Measurements from ENCODE around the gene WNK2. TPM values are rescaled to one million over a fixed set of nuclear protein-coding genes. Genes with fewer than 3 reads are reported as not detected.
"Not testable (repeated sequence)": the region's sequence is repeated elsewhere in the genome, so short reads cannot be mapped to it uniquely, and the experiment has no call there.

WNK2 gene
- total RNA-seq = 4.8 TPM
- 9.3 TPM for polyA plus RNA-seq

GRCh38 chr9:93183663-93184431 is at the start of gene WNK2:
WNK2 (plus strand) TSS chr9:93184139; CDS start chr9:93184930, 791 bp downstream.
- no peaks in the 10 kb centered on the region for H3K4me1 ChIP-seq (ENCODE audit: insufficient read depth)
- under 1% methylated on average over 82 of the region's 82 CpGs for WGBS
- no peak within 1 kb of the TSS for H3K27ac ChIP-seq (ENCODE audit: low read depth)
- no peak for DNase-seq (ENCODE audit: extremely low spot score)
- H3K4me3 ChIP-seq (ENCODE audit: low read depth, low read length) = peak within 1 kb of the TSS; percentile 55
- no peaks in the 10 kb centered on the region for H3K36me3 ChIP-seq (ENCODE audit: insufficient read depth)

DNA sequence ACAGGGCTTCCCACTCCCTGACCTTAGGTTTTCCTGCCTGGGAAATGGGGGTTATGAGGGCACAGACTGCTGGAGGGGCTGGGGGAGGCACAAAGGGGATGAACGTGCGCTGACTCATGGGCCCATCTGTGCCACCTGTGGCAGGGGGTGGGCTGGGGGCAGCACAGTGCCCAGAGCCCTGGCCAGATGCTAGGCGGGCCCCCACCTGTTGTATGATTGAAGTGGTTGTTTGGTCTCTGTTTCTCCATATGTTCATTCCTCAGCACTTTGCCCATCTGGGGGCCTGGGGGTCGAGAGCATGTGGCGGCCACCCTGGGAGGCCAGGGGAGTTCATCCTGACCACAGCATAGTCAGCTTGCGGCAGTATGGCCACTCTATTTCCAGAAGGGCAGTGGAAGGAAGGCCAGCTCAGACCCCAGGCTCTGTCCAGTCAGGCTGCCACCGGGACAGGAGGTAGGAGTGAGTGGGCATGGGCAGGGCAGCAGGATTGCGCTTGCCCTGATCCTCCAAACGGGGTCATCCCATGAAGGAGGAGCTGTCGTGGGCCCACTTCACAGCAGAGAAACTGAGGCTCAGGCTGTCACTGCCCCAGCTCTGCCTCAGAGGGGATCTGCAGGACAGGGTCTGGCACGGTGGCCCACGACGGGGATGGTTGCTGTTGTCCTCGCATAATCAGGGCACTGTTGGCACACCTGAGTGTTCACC is 49.0 kb upstream of the WNK2 start:
- DNase-seq (ENCODE audit: extremely low spot score) = no peak
- H3K4me3 ChIP-seq (ENCODE audit: low read depth, low read length) = peak overlapping the region; percentile 83
- no peaks in the 10 kb centered on the region for H3K36me3 ChIP-seq (ENCODE audit: insufficient read depth)
- H3K4me1 ChIP-seq (ENCODE audit: insufficient read depth) = no peaks in the 10 kb centered on the region
- WGBS = 84% methylated on average over 14 of the region's 14 CpGs
- peak overlapping the region; percentile 97 for H3K27ac ChIP-seq (ENCODE audit: low read depth)

DNA sequence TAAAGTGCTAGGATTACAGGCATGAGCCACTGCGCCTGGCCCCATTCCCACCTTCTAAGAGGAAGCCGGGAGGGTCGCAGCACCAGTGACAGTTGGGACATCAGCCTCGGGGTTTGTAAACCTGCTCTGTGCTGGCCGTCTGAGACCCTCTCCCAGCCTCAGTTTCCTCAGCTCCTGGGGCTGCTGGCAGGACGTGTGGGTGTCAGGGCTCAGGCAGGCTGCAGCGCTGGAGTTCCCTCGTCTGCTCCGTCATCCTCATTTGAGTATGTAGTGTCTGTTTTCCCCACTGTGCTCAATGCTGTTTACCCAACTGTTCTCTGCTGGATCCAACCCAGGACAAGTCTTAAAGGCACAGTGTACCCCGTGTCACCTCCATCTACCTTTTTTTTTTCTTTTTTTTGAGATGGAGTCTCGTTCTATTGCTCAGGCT is 47.9 kb upstream of the WNK2 start:
- H3K4me3 ChIP-seq (ENCODE audit: low read depth, low read length) = peak overlapping the region; percentile 4
- DNase-seq (ENCODE audit: extremely low spot score) = no peak
- H3K27ac ChIP-seq (ENCODE audit: low read depth) = no peak overlapping the region
- H3K36me3 ChIP-seq (ENCODE audit: insufficient read depth) = no peaks in the 10 kb centered on the region
- no peaks in the 10 kb centered on the region for H3K4me1 ChIP-seq (ENCODE audit: insufficient read depth)
- 41% methylated on average over 11 of the region's 11 CpGs for WGBS

DNA sequence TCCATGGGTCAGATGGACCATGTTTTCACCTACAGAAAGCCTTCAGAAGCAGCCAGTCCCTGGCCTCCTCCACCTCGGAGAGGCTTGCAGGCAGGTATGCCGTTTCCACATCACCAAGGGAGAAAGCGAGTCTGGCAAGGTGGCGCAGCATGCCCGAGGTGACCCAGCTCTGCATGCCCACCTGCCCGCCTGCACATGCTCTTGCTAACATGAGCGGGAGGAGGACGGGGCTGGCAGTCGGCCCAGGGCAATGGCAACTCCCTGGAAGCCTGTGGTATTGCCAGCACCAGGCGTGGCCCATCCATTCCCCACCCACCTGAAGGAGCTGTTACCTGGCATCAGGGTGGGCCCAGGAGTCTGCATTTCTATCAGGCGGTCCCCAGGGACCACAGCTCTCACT is 46.6 kb upstream of the WNK2 start:
- no peak for DNase-seq (ENCODE audit: extremely low spot score)
- 92% methylated on average over 11 of the region's 11 CpGs for WGBS
- no peak overlapping the region for H3K27ac ChIP-seq (ENCODE audit: low read depth)
- peaks cover 2% of the 10 kb centered on the region for H3K4me1 ChIP-seq (ENCODE audit: insufficient read depth)
- no peak overlapping the region for H3K4me3 ChIP-seq (ENCODE audit: low read depth, low read length)
- no peaks in the 10 kb centered on the region for H3K36me3 ChIP-seq (ENCODE audit: insufficient read depth)

DNA sequence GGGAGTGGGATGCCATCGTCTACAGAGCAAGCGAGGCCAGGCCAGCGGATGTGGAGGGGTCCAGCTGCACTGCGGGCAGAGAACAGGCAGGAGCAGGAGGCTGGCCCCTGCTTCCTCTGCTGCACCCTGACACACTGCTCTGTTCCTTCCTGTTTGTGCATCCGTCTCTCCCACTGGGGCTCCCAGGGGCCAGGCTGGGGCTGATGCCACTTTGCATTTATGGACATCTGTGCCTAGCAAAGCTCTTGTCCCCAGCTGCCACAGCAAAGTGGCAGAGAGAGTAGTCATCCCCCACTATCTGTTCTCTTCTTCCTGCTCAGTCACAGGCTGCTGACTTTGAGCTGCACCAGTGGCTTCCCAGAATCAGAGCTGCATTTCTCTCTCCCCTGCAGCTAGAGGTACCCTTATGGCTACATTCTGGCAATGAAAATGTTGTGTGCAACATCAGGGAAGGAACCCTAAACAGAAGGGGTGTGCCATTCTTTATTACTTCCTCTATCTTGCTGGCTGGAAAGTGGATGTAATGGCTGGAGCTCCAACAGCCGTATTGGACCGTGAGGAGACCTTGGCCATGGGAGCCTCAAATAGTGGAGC is 45.7 kb upstream of the WNK2 start:
- DNase-seq (ENCODE audit: extremely low spot score) = no peak
- WGBS = 79% methylated on average over 7 of the region's 7 CpGs
- no peaks in the 10 kb centered on the region for H3K36me3 ChIP-seq (ENCODE audit: insufficient read depth)
- no peak overlapping the region for H3K27ac ChIP-seq (ENCODE audit: low read depth)
- H3K4me1 ChIP-seq (ENCODE audit: insufficient read depth) = peaks cover 2% of the 10 kb centered on the region
- no peak overlapping the region for H3K4me3 ChIP-seq (ENCODE audit: low read depth, low read length)

GRCh38 chr9:93139365-93140182 is 44.4 kb upstream of the WNK2 start:
- DNase-seq (ENCODE audit: extremely low spot score) = no peak
- Histone ChIP-seq H3K36me3 (ENCODE audit: insufficient read depth) (no peaks in the 10 kb centered on the region), H3K4me3 (ENCODE audit: low read depth, low read length) (no peak overlapping the region), H3K4me1 (ENCODE audit: insufficient read depth) (peaks cover 2% of the 10 kb centered on the region), H3K27ac (ENCODE audit: low read depth) (no peak overlapping the region)
- 89% methylated on average over 16 of the region's 16 CpGs for WGBS

DNA sequence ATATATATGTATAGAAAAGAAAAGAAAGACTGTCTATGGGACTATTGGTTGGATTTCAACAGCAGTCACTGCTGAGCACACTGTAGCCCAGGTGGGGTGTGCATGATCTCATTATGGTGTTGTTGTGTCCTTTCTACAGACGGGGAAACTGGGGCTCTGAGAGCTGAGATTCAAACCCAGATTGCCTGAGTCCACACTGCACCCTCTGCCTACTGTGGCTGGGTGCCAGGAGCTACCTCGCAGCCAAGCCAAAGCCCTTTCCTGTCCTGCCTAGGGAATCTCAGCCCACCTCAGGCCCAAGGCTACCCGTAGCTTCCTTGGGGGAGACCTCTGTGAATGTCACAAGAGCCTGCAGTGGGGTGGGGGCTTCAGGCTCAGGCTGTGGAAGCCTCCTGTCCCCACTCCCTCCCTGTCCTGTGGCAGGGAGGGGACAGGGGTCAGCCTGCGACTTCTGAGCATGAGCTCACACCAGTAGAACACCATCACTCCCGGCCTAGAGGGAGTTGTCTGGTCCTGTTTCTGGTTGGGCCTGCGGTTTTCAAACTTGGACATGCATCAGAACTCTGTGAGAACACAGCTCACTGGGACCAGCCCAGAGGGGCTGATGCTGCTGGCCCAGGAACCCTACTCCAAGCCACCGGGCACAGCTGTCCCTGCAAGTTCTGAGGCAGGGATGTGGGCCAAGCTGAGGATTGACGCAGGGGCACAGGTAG is 42.0 kb upstream of the WNK2 start:
- H3K27ac ChIP-seq (ENCODE audit: low read depth) = peak overlapping the region; percentile 75
- no peak overlapping the region for H3K4me3 ChIP-seq (ENCODE audit: low read depth, low read length)
- H3K4me1 ChIP-seq (ENCODE audit: insufficient read depth) = peaks cover 2% of the 10 kb centered on the region
- DNase-seq (ENCODE audit: extremely low spot score) = no peak
- H3K36me3 ChIP-seq (ENCODE audit: insufficient read depth) = no peaks in the 10 kb centered on the region
- 74% methylated on average over 8 of the region's 8 CpGs for WGBS

DNA sequence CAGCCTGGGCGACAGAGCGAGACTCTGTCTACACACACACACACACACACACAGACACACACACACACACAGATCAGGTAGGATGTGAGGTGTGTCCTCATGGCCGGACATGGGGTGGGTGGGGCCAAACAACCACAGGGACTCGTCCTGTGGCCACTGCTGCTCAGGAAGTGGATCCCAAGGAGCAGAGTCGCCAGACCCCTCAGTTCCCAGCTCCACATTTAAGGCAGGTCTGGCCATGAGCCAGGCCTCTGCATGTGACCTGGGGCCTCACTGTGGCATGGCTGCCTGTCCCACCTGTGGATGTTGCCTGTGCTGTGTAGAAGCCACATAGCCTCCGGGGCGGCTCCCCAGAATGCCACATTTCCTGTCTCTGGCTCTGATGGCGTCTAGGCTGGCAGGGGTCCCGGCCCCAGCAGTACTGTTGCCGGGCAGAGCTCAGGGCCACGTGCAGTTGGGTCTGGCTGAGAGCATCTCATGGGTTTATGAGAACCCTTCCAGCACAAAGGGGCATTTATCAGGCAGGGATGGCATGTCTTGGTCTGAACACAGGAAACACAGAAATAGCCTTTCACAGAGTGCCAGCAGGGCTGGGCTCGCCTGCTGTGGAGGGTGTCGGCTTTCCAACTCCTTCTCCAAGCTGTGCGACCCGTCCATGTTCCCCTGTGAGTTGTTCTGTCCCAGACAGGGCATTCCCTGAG is 40.0 kb upstream of the WNK2 start:
- no peak overlapping the region for H3K27ac ChIP-seq (ENCODE audit: low read depth)
- no peak for DNase-seq (ENCODE audit: extremely low spot score)
- H3K4me1 ChIP-seq (ENCODE audit: insufficient read depth) = peaks cover 2% of the 10 kb centered on the region
- no peaks in the 10 kb centered on the region for H3K36me3 ChIP-seq (ENCODE audit: insufficient read depth)
- WGBS = 52% methylated on average over 15 of the region's 15 CpGs
- no peak overlapping the region for H3K4me3 ChIP-seq (ENCODE audit: low read depth, low read length)

GRCh38 chr9:93146696-93147095 is 37.2 kb upstream of the WNK2 start:
- H3K36me3 ChIP-seq (ENCODE audit: insufficient read depth) = not testable (repeated sequence)
- WGBS = 85% methylated on average over 6 of the region's 6 CpGs

GRCh38 chr9:93147632-93148031 is 36.3 kb upstream of the WNK2 start:
- DNase-seq (ENCODE audit: extremely low spot score) = no peak
- Histone ChIP-seq H3K27ac (ENCODE audit: low read depth) (no peak overlapping the region), H3K4me3 (ENCODE audit: low read depth, low read length) (no peak overlapping the region), H3K4me1 (ENCODE audit: insufficient read depth) (no peaks in the 10 kb centered on the region), H3K36me3 (ENCODE audit: insufficient read depth) (no peaks in the 10 kb centered on the region)
- WGBS = 69% methylated on average over 2 of the region's 2 CpGs

More at GRCh38 chr9:93146696-93147095, 37.2 kb upstream of the WNK2 start:
- not testable (repeated sequence) for H3K27ac ChIP-seq (ENCODE audit: low read depth); H3K4me1 ChIP-seq (ENCODE audit: insufficient read depth); H3K4me3 ChIP-seq (ENCODE audit: low read depth, low read length); DNase-seq (ENCODE audit: extremely low spot score)

- 89% methylated on average over 2 of the region's 2 CpGs for WGBS
- Histone ChIP-seq H3K36me3 (ENCODE audit: insufficient read depth) (no peaks in the 10 kb centered on the region), H3K27ac (ENCODE audit: low read depth) (no peak overlapping the region)
Observed at GRCh38 chr9:93148721-93149120, 35.2 kb upstream of the WNK2 start.

DNA sequence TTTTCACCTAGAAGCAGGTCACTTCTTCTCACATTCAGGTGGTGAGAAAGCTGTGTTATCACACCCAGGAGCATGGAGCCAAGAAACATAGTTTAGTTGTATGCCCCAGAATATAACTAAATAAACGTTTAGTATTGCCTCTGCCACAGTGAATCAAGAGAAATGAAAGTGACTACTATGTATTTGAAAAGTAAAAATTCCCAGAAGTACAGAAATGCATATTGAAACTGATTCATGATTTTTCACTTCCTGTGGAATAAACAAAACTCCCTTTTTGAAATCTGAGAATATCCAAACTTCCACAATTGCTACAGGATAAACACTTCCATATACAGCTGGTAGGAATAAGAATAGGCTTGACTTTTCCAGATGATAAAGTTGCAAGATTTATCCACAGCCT is 34.6 kb upstream of the WNK2 start:
- Histone ChIP-seq H3K36me3 (ENCODE audit: insufficient read depth) (no peaks in the 10 kb centered on the region), H3K27ac (ENCODE audit: low read depth) (no peak overlapping the region), H3K4me1 (ENCODE audit: insufficient read depth) (no peaks in the 10 kb centered on the region), H3K4me3 (ENCODE audit: low read depth, low read length) (no peak overlapping the region)
- 51% methylated on average over 1 of the region's 1 CpG for WGBS
- DNase-seq (ENCODE audit: extremely low spot score) = no peak

More at GRCh38 chr9:93148721-93149120, 35.2 kb upstream of the WNK2 start:
- no peak overlapping the region for H3K4me3 ChIP-seq (ENCODE audit: low read depth, low read length)
- no peak for DNase-seq (ENCODE audit: extremely low spot score)
- H3K4me1 ChIP-seq (ENCODE audit: insufficient read depth) = no peaks in the 10 kb centered on the region
